Activated CD4-positive, alpha-beta T cell treated with anti-CD3 and anti-CD28 coated beads for 1 hour (primary cell): ENCODE data around the gene MUC20.
"Not testable (repeated sequence)": the region's sequence is repeated elsewhere in the genome, so short reads cannot be mapped to it uniquely, and the experiment has no call there.

Source experiments
- DNase-seq: peaks from one replicate; pipeline ENCODE4 v3.0.0-alpha.2; 2020

The MUC20 gene

GRCh38 chr3:195777975-195778374 lies 57.2 kb downstream of the MUC20 start:
- DNase-seq, result no peak

DNA sequence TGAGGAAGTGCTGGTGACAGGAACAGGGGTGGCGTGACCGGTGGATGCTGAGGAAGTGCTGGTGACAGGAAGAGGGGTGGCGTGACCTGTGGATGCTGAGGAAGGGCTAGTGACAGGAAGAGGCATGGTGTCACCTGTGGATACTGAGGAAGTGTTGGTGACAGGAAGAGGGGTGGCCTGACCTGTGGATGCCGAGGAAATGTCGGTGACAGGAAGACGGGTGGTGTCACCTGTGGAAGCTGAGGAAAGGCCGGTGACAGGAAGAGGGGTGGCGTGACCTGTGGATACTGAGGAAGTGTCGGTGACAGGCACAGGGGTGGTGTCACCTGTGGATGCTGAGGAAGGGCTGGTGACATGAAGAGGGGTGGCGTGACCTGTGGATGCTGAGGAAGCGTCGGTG lies 60.5 kb downstream of the MUC20 start:
- DNase-seq, result not testable (repeated sequence)
